Right lobe of liver (tissue), 4 donors: Measurements from ENCODE around the gene NYNRIN.

Experiments
- CTCF ChIP-seq, 4 donors: fragments of 200-600 bp in 3 of 4; fragments of 450-650 bp in 1 of 4; IDR thresholded peaks; one replicate each; pipeline versions ENCODE4 v1.5.1 to v1.8.0; 2016 to 2022; ENCODE audit warnings: antibody characterized with exemption in 4 of 4, mild to moderate bottlenecking in 2 of 4
- POLR2A ChIP-seq: fragments of 450-650 bp; IDR thresholded peaks from one replicate; pipeline ENCODE4 v1.6.1; 2017; ENCODE audit warnings: antibody characterized with exemption, mild to moderate bottlenecking
- donor health status: DM: no; HTN: no; CAD: no.
- donor health status: DM: no; HTN: no; CAD: no.
- donor health status: DM: no; HTN: yes; CAD: no.

GRCh38 chr14:24430143-24430681 lies 31.4 kb downstream of the NYNRIN start:
- TF ChIP-seq CTCF (IDR thresholded peaks at IDR 0.05) (no peak), POLR2A (no peak)
